ENCODE measurements around the gene PABPN1L. TPM values are rescaled to one million over a fixed set of nuclear protein-coding genes. Genes with fewer than 3 reads are reported as not detected.

The PABPN1L gene
- total and polyA plus RNA-seq, 9 of the 15 experiments (the other 6 are each of a cell fraction or from before 2014, with no cell fraction given) = 0.11 to 0.32 TPM; not detected in 7

- Histone ChIP-seq H3K36me3 (ENCODE audit: control insufficient read depth, insufficient read depth, low read length) (peaks cover 10% of the 10 kb centered on the region; the same call in 2 of the 3 replicates), H3K79me2 (ENCODE audit: control insufficient read depth, insufficient read depth, low read length) (peaks cover 22% of the 10 kb centered on the region), H3K9me3 (replicated peaks; ENCODE audit: control insufficient read depth, insufficient read depth, low read depth, low read length) (no peaks in the 10 kb centered on the region), H3K27me3 (ENCODE audit: control insufficient read depth in 2 of 2, insufficient read depth in 2 of 2, low read length in 2 of 2) (no peaks in the 10 kb centered on the region), H3K4me1 (replicated peaks in 1 of 2; ENCODE audit: control insufficient read depth in 2 of 2, insufficient read depth in 2 of 2, low read length in 2 of 2) (peaks cover 8 to 53% of the 10 kb centered on the region in 2 experiments), H3K9ac (ENCODE audit: insufficient read depth in 1 of 2, low read depth in 2 of 2, low read length in 2 of 2) (peak overlapping the region in 1 of 2 experiments; percentile 83; a peak in 2 of 4 replicates), H3K4me3 (no peak overlapping the region), H3K9me1 (ENCODE audit: control insufficient read depth, insufficient read depth, low read length) (peaks cover 6% of the 10 kb centered on the region), H4K20me1 (replicated peaks; ENCODE audit: control insufficient read depth, insufficient read depth, low read length) (no peaks in the 10 kb centered on the region; the same call in 1 of the 2 replicates), H3K27ac (ENCODE audit: extremely low read depth, low read depth, low read length) (no peak overlapping the region), H2AFZ (ENCODE audit: low read depth, low read length) (no peak overlapping the region), H3K4me2 (ENCODE audit: insufficient read depth, low read length) (no peak overlapping the region)
- BruUV-seq (replicated peaks) = no TSS peak
- ATAC-seq (no peak), FAIRE-seq (no peak), DNase-seq (ENCODE audit: extremely low read depth in 1 of 4, low spot score in 3 of 4) (no peak)
- in situ Hi-C loops (cut with MboI) = no loop called here
- 59% methylated on average over 15 of the region's 17 CpGs for WGBS (ENCODE audit: insufficient coverage, low coverage, missing lambda C conversion rate)
- TF ChIP-seq SPI1 (IDR thresholded peaks at IDR 0.05; ENCODE audit: borderline replicate concordance, low read depth, low read length) = peak; percentile 59; the same call in 1 of the 2 replicates
- TF ChIP-seq, protein P1, sequence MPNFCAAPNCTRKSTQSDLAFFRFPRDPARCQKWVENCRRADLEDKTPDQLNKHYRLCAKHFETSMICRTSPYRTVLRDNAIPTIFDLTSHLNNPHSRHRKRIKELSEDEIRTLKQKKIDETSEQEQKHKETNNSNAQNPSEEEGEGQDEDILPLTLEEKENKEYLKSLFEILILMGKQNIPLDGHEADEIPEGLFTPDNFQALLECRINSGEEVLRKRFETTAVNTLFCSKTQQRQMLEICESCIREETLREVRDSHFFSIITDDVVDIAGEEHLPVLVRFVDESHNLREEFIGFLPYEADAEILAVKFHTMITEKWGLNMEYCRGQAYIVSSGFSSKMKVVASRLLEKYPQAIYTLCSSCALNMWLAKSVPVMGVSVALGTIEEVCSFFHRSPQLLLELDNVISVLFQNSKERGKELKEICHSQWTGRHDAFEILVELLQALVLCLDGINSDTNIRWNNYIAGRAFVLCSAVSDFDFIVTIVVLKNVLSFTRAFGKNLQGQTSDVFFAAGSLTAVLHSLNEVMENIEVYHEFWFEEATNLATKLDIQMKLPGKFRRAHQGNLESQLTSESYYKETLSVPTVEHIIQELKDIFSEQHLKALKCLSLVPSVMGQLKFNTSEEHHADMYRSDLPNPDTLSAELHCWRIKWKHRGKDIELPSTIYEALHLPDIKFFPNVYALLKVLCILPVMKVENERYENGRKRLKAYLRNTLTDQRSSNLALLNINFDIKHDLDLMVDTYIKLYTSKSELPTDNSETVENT (CRISPR knock-in tag; IDR thresholded peaks at IDR 0.05) = no peak
- no peak for TF ChIP-seq USF1 (CRISPR knock-in tag; IDR thresholded peaks at IDR 0.05)
- TF ChIP-seq ARNT (IDR thresholded peaks at IDR 0.05) = no peak
- no peak for TF ChIP-seq SETDB1 (IDR thresholded peaks at IDR 0.05; ENCODE audit: low read length)
- no peak for TF ChIP-seq HMGN3 (IDR thresholded peaks at IDR 0.05; ENCODE audit: borderline replicate concordance, extremely low read depth, insufficient read length, low read depth, low read length)
- TF ChIP-seq KDM4B (IDR thresholded peaks at IDR 0.05; ENCODE audit: borderline replicate concordance in 2 of 2, low read depth in 1 of 2) = 0 out of 4 replicates have a peak, but pooled peaks of 1 of the 2 experiments have one; percentile 45
- TF ChIP-seq RFX1 (IDR thresholded peaks at IDR 0.05) = peak; percentile 6; the same call in 1 of the 2 replicates
- TF ChIP-seq, protein P2, sequence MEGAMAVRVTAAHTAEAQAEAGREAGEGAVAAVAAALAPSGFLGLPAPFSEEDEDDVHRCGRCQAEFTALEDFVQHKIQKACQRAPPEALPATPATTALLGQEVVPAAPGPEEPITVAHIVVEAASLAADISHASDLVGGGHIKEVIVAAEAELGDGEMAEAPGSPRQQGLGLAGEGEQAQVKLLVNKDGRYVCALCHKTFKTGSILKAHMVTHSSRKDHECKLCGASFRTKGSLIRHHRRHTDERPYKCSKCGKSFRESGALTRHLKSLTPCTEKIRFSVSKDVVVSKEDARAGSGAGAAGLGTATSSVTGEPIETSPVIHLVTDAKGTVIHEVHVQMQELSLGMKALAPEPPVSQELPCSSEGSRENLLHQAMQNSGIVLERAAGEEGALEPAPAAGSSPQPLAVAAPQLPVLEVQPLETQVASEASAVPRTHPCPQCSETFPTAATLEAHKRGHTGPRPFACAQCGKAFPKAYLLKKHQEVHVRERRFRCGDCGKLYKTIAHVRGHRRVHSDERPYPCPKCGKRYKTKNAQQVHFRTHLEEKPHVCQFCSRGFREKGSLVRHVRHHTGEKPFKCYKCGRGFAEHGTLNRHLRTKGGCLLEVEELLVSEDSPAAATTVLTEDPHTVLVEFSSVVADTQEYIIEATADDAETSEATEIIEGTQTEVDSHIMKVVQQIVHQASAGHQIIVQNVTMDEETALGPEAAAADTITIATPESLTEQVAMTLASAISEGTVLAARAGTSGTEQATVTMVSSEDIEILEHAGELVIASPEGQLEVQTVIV (CRISPR knock-in tag; IDR thresholded peaks at IDR 0.05; ENCODE audit: borderline replicate concordance) = no peak
- TF ChIP-seq MECOM (CRISPR knock-in tag; IDR thresholded peaks at IDR 0.05) = no peak
- TF ChIP-seq BCL6 (CRISPR knock-in tag; IDR thresholded peaks at IDR 0.05) = no peak
- TF ChIP-seq, protein P3, sequence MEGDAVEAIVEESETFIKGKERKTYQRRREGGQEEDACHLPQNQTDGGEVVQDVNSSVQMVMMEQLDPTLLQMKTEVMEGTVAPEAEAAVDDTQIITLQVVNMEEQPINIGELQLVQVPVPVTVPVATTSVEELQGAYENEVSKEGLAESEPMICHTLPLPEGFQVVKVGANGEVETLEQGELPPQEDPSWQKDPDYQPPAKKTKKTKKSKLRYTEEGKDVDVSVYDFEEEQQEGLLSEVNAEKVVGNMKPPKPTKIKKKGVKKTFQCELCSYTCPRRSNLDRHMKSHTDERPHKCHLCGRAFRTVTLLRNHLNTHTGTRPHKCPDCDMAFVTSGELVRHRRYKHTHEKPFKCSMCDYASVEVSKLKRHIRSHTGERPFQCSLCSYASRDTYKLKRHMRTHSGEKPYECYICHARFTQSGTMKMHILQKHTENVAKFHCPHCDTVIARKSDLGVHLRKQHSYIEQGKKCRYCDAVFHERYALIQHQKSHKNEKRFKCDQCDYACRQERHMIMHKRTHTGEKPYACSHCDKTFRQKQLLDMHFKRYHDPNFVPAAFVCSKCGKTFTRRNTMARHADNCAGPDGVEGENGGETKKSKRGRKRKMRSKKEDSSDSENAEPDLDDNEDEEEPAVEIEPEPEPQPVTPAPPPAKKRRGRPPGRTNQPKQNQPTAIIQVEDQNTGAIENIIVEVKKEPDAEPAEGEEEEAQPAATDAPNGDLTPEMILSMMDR (IDR thresholded peaks at IDR 0.05 in 2 of 3, conservative IDR thresholded peaks at IDR 0.05 in 1 of 3; ENCODE audit: insufficient read depth in 2 of 3, low read depth in 1 of 3, low read length in 3 of 3) = no peak
- intact Hi-C loops (cut with micrococcal nuclease) = no loop called here
- ChIA-PET POLR2A (no interaction called here), CTCF (ENCODE audit: low intra/inter-chr PET ratio) (no interaction called here)
Observed at GRCh38 chr16:88853325-88853941, 13.0 kb downstream of the PABPN1L start.

Measured in K562 (cell line).